Kidney epithelial cell (primary cell): ENCODE measurements around the gene ZFHX3. TPM values are rescaled to one million over a fixed set of nuclear protein-coding genes. Genes with fewer than 3 reads are reported as not detected.

Source experiments
- DNase-seq: peaks from one replicate; pipeline ENCODE4 v3.0.0-alpha.2; 2010; ENCODE audit warnings: low read depth
- H3K27me3 ChIP-seq: 2 replicates; pipeline ENCODE4 v1.6.0; 2011; ENCODE audit warnings: low read length; ENCODE audit not compliant: control insufficient read depth, insufficient read depth
- H3K36me3 ChIP-seq: 2 replicates; pipeline ENCODE4 v1.5.1; 2011; ENCODE audit warnings: low read length; ENCODE audit not compliant: control insufficient read depth, insufficient read depth
- H3K4me3 ChIP-seq: 2 replicates; pipeline ENCODE4 v1.5.1; 2011; ENCODE audit warnings: low read depth, mild to moderate bottlenecking, control low read depth, low read length
- CTCF ChIP-seq: IDR thresholded peaks from 2 replicates; pipeline ENCODE4 v1.5.1; 2011; ENCODE audit warnings: mild to moderate bottlenecking, moderate library complexity, low read length, control low read depth, inconsistent platforms; ENCODE audit not compliant: insufficient read depth, poor library complexity, severe bottlenecking
- total RNA-seq: library from RNA; depleted of rRNA; stranded (reverse); fragments of >200 nt; gene quantifications from 2 replicates; pipeline ENCODE4 v1.2.3, GENCODE V29; 2015

The ZFHX3 gene
- total RNA-seq, 1 donor from 2014 or later, result 19.9 TPM

GRCh38 chr16:72764015-72764654 lies 283.8 kb downstream of the ZFHX3 start:
- Histone ChIP-seq H3K27me3 (no peaks in the 10 kb centered on the region), H3K36me3 (no peaks in the 10 kb centered on the region), H3K4me3 (no peak overlapping the region)
- TF ChIP-seq CTCF, result no peak
- no peak for DNase-seq

- DNase-seq, result no peak
- Histone ChIP-seq H3K27me3 (no peaks in the 10 kb centered on the region), H3K4me3 (no peak overlapping the region), H3K36me3 (no peaks in the 10 kb centered on the region)
- TF ChIP-seq CTCF, result no peak
Observed at GRCh38 chr16:72760581-72760980, 287.3 kb downstream of the ZFHX3 start.

- Histone ChIP-seq H3K27me3 (no peaks in the 10 kb centered on the region), H3K36me3 (no peaks in the 10 kb centered on the region), H3K4me3 (no peak overlapping the region)
- no peak for DNase-seq
- TF ChIP-seq CTCF, result no peak
Observed at GRCh38 chr16:72753881-72754280, 294.0 kb downstream of the ZFHX3 start.

GRCh38 chr16:72752004-72752695 lies 295.8 kb downstream of the ZFHX3 start:
- no peak overlapping the region for H3K4me3 ChIP-seq
- DNase-seq, result no peak
- TF ChIP-seq CTCF, result no peak
- no peaks in the 10 kb centered on the region for H3K27me3 ChIP-seq
- H3K36me3 ChIP-seq, result no peaks in the 10 kb centered on the region

GRCh38 chr16:72751076-72751475 lies 296.9 kb downstream of the ZFHX3 start:
- DNase-seq, result no peak
- no peaks in the 10 kb centered on the region for H3K27me3 ChIP-seq
- no peak overlapping the region for H3K4me3 ChIP-seq
- no peaks in the 10 kb centered on the region for H3K36me3 ChIP-seq
- no peak for TF ChIP-seq CTCF

- TF ChIP-seq CTCF, result no peak
- no peak for DNase-seq
- H3K27me3 ChIP-seq, result no peaks in the 10 kb centered on the region
- no peaks in the 10 kb centered on the region for H3K36me3 ChIP-seq
- no peak overlapping the region for H3K4me3 ChIP-seq
Observed at GRCh38 chr16:72749091-72749490, 298.8 kb downstream of the ZFHX3 start.
